Measurements from ENCODE around the gene PRSS36. TPM values are rescaled to one million over a fixed set of nuclear protein-coding genes. Genes with fewer than 3 reads are reported as not detected.
A peak's percentile ranks its signal among the peaks of the same experiment; 100 is the strongest.

PRSS36 gene
- total and polyA plus RNA-seq, 4 donors = 0.09 to 2.1 (median 0.62) TPM

DNA sequence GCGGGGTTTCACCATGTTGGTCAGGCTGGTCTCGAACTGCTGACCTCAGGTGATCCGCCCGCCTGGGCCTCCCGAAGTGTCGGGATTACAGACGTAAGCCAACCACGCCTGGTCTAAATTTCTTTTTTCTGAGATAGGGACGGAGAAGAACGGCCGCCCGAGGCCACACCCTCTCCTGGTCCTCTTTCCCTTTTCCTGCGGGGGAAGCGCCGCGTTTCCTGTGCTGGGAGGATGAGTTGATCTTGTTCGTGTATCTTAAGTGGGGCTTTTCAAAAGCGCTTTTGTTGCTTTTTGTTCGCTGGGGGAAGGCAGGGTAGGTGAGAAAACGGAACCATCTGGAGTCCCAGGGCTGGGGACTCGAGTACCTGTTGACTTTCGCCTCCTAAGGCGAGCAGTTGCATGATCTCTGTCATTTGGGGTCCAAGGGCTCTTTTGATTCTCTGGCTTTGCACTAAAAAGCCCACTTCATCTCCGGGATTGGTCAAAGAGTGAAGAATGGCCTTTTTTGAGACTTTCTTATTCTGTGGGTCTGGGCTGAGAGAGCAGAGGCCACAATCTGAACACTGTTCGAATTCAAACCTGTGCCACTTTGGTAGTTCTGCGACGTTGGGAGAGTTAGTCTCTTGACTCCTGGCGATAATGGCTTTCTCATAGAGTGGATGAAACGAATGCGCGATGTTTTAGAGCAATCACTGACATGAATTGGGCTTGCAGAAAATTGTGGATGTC is 31.4 kb upstream of the PRSS36 start:
- Histone ChIP-seq H3K27ac (ENCODE audit: low read depth in 1 of 2, low read length in 2 of 2) (peak overlapping the region; percentile 93 to 98), H3K36me3 (ENCODE audit: control insufficient read depth in 4 of 4, insufficient read depth in 3 of 4, low read depth in 1 of 4, low read length in 3 of 4) (peaks cover 8 to 32% (median 29%) of the 10 kb centered on the region in 4 donors), H3K4me1 (ENCODE audit: control insufficient read depth in 4 of 4, insufficient read depth in 4 of 4, low read length in 3 of 4) (peaks cover 7 to 37% (median 27%) of the 10 kb centered on the region in 4 donors), H3K9ac (ENCODE audit: low read depth in 1 of 2, low read length in 2 of 2) (peak overlapping the region; percentile 49 to 75), H3K4me3 (ENCODE audit: low read depth in 1 of 3, low read length in 3 of 3) (peak overlapping the region; percentile 78 to 96 (median 90)), H3K9me3 (ENCODE audit: control insufficient read depth in 4 of 4, low read length in 3 of 4) (no peaks in the 10 kb centered on the region), H3K27me3 (ENCODE audit: control insufficient read depth in 4 of 4, insufficient read depth in 4 of 4, low read length in 3 of 4) (no peaks in the 10 kb centered on the region)
- DNase-seq (ENCODE audit: low spot score) = peak; percentile 50
- TF ChIP-seq, protein P1, sequence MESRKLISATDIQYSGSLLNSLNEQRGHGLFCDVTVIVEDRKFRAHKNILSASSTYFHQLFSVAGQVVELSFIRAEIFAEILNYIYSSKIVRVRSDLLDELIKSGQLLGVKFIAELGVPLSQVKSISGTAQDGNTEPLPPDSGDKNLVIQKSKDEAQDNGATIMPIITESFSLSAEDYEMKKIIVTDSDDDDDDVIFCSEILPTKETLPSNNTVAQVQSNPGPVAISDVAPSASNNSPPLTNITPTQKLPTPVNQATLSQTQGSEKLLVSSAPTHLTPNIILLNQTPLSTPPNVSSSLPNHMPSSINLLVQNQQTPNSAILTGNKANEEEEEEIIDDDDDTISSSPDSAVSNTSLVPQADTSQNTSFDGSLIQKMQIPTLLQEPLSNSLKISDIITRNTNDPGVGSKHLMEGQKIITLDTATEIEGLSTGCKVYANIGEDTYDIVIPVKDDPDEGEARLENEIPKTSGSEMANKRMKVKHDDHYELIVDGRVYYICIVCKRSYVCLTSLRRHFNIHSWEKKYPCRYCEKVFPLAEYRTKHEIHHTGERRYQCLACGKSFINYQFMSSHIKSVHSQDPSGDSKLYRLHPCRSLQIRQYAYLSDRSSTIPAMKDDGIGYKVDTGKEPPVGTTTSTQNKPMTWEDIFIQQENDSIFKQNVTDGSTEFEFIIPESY (IDR thresholded peaks at IDR 0.05) = no peak
- TF ChIP-seq RAD21 (IDR thresholded peaks at IDR 0.05) (no peak), JUND (IDR thresholded peaks at IDR 0.05) (no peak), NR2F2 (IDR thresholded peaks at IDR 0.05) (no peak), TAF1 (conservative IDR thresholded peaks at IDR 0.05) (no peak), FOXA1 (IDR thresholded peaks at IDR 0.05) (no peak)
- TF ChIP-seq, protein P2, sequence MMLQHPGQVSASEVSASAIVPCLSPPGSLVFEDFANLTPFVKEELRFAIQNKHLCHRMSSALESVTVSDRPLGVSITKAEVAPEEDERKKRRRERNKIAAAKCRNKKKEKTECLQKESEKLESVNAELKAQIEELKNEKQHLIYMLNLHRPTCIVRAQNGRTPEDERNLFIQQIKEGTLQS (IDR thresholded peaks at IDR 0.05) = no peak
- 15% methylated on average over 31 of the region's 31 CpGs for WGBS

DNA sequence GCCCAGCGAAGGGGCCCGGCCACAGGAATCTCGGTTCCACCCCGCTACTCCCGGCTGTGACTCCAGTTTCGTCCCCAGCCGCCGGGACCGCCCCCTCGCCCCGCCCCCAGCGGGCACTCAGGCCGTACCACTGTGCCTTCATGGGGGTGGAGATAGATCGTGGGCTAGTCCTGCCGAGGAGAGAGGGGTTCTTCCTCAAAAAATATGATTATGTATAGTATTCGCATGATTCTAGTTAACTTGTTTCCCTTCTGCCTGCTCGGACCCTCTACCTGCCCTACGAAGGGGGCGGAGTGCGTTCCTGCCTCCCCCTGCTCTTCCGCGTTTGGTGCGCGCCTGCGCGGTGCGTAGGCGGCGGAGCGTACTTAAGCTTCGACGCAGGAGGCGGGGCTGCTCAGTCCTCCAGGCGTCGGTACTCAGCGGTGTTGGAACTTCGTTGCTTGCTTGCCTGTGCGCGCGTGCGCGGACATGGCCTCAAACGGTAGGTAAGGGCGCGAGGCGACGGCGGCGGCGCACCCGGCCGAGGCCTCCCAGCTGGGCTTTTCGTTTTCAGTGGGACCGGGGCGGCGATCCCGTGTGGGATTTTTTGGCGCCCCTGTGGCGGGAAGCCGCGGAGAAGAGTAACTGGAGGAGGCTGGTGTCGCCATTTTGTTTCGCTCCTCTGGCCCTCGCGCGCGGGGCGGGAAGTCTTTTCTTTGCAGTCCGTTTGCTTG is 30.0 kb upstream of the PRSS36 start, which contains the start of gene FUS:
TSS of gene FUS (plus strand) at position 393 of the 713 bp plus-strand sequence. CDS start at position 469, 76 bp downstream.
- DNase-seq (ENCODE audit: low spot score) = peak; percentile 94
- under 1% methylated on average over 69 of the region's 69 CpGs for WGBS
- Histone ChIP-seq H3K36me3 (ENCODE audit: control insufficient read depth in 4 of 4, insufficient read depth in 3 of 4, low read depth in 1 of 4, low read length in 3 of 4) (peaks cover 5 to 19% (median 16%) of the 10 kb centered on the region in 4 donors), H3K4me3 (ENCODE audit: low read depth in 1 of 3, low read length in 3 of 3) (peak within 1 kb of the TSS; percentile 82 to 96 (median 90)), H3K27ac (ENCODE audit: low read depth in 1 of 2, low read length in 2 of 2) (peak within 1 kb of the TSS; percentile 93 to 98), H3K4me1 (ENCODE audit: control insufficient read depth in 4 of 4, insufficient read depth in 4 of 4, low read length in 3 of 4) (peaks cover 7 to 34% (median 27%) of the 10 kb centered on the region in 4 donors), H3K9me3 (ENCODE audit: control insufficient read depth in 4 of 4, low read length in 3 of 4) (no peaks in the 10 kb centered on the region), H3K9ac (ENCODE audit: low read depth in 1 of 2, low read length in 2 of 2) (peak within 1 kb of the TSS; percentile 75 to 88), H3K27me3 (ENCODE audit: control insufficient read depth in 4 of 4, insufficient read depth in 4 of 4, low read length in 3 of 4) (no peaks in the 10 kb centered on the region)
- TF ChIP-seq SP1 (IDR thresholded peaks at IDR 0.05) (peak; percentile 84), FOXA2 (IDR thresholded peaks at IDR 0.05) (no peak), GABPA (IDR thresholded peaks at IDR 0.05 in 1 of 2, conservative IDR thresholded peaks at IDR 0.05 in 1 of 2) (no peak), NR2F2 (IDR thresholded peaks at IDR 0.05) (no peak), YY1 (IDR thresholded peaks at IDR 0.05) (peak; percentile 98), JUND (IDR thresholded peaks at IDR 0.05) (no peak), EGR1 (IDR thresholded peaks at IDR 0.05; ENCODE audit: low read depth in 2 of 2) (peak; percentile 100), TAF1 (conservative IDR thresholded peaks at IDR 0.05) (peak; percentile 100), HNF4A (conservative IDR thresholded peaks at IDR 0.05) (no peak)
- TF ChIP-seq, protein P1 (IDR thresholded peaks at IDR 0.05) = no peak
- TF ChIP-seq, protein P2 (IDR thresholded peaks at IDR 0.05) = peak; percentile 38
- TF ChIP-seq, protein P3, sequence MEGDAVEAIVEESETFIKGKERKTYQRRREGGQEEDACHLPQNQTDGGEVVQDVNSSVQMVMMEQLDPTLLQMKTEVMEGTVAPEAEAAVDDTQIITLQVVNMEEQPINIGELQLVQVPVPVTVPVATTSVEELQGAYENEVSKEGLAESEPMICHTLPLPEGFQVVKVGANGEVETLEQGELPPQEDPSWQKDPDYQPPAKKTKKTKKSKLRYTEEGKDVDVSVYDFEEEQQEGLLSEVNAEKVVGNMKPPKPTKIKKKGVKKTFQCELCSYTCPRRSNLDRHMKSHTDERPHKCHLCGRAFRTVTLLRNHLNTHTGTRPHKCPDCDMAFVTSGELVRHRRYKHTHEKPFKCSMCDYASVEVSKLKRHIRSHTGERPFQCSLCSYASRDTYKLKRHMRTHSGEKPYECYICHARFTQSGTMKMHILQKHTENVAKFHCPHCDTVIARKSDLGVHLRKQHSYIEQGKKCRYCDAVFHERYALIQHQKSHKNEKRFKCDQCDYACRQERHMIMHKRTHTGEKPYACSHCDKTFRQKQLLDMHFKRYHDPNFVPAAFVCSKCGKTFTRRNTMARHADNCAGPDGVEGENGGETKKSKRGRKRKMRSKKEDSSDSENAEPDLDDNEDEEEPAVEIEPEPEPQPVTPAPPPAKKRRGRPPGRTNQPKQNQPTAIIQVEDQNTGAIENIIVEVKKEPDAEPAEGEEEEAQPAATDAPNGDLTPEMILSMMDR (IDR thresholded peaks at IDR 0.05; ENCODE audit: low read depth, low read length, missing input control) = no peak
- TF ChIP-seq, protein P4, sequence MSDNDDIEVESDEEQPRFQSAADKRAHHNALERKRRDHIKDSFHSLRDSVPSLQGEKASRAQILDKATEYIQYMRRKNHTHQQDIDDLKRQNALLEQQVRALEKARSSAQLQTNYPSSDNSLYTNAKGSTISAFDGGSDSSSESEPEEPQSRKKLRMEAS (IDR thresholded peaks at IDR 0.05) = peak; percentile 72
- TF ChIP-seq, protein P5, sequence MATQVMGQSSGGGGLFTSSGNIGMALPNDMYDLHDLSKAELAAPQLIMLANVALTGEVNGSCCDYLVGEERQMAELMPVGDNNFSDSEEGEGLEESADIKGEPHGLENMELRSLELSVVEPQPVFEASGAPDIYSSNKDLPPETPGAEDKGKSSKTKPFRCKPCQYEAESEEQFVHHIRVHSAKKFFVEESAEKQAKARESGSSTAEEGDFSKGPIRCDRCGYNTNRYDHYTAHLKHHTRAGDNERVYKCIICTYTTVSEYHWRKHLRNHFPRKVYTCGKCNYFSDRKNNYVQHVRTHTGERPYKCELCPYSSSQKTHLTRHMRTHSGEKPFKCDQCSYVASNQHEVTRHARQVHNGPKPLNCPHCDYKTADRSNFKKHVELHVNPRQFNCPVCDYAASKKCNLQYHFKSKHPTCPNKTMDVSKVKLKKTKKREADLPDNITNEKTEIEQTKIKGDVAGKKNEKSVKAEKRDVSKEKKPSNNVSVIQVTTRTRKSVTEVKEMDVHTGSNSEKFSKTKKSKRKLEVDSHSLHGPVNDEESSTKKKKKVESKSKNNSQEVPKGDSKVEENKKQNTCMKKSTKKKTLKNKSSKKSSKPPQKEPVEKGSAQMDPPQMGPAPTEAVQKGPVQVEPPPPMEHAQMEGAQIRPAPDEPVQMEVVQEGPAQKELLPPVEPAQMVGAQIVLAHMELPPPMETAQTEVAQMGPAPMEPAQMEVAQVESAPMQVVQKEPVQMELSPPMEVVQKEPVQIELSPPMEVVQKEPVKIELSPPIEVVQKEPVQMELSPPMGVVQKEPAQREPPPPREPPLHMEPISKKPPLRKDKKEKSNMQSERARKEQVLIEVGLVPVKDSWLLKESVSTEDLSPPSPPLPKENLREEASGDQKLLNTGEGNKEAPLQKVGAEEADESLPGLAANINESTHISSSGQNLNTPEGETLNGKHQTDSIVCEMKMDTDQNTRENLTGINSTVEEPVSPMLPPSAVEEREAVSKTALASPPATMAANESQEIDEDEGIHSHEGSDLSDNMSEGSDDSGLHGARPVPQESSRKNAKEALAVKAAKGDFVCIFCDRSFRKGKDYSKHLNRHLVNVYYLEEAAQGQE (IDR thresholded peaks at IDR 0.05) = peak; percentile 97

All from liver (tissue), 9 donors.